ENCODE results near the gene ZPR1.

DNA sequence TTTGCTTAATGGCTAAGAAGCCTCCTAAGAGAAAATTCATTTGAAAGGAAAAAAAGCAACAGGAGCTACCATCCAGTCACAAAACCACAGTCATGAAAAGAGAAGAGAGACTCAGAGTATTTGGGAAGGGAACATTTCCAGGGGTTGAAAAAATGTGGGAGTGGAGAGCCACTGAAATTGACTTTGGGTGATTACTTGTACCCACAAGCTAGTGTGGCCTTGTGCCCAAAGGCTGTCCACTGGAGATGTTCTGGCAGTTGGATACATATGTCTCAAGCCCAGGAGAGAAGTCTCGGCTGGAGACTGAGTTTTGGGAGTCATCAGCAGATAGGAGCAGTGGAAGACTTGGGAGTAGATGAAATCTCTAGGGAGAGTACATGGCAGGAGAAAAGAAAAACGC is 7.0 kb upstream of the ZPR1 start:
- TF ChIP-seq, protein P1, sequence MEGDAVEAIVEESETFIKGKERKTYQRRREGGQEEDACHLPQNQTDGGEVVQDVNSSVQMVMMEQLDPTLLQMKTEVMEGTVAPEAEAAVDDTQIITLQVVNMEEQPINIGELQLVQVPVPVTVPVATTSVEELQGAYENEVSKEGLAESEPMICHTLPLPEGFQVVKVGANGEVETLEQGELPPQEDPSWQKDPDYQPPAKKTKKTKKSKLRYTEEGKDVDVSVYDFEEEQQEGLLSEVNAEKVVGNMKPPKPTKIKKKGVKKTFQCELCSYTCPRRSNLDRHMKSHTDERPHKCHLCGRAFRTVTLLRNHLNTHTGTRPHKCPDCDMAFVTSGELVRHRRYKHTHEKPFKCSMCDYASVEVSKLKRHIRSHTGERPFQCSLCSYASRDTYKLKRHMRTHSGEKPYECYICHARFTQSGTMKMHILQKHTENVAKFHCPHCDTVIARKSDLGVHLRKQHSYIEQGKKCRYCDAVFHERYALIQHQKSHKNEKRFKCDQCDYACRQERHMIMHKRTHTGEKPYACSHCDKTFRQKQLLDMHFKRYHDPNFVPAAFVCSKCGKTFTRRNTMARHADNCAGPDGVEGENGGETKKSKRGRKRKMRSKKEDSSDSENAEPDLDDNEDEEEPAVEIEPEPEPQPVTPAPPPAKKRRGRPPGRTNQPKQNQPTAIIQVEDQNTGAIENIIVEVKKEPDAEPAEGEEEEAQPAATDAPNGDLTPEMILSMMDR (conservative IDR thresholded peaks at IDR 0.05): no peak
- TF ChIP-seq EZH2 (IDR thresholded peaks at IDR 0.05; ENCODE audit: low read depth): no peak

Measured in PC-9 (cell line).